MM.1S (cell line): Measurements from ENCODE around the gene TRPC6.

Experiments
- DNase-seq: peaks from one replicate; pipeline ENCODE4 v3.0.0-alpha.2; 2015
- H2AFZ ChIP-seq: fragments of 300-600 bp; sonication (generic); 2 replicates; pipeline ENCODE4 v1.6.0; 2016; ENCODE audit warnings: antibody characterized with exemption, low read length
- H3F3A ChIP-seq: fragments of 300-600 bp; sonication (generic); 2 replicates; pipeline ENCODE4 v1.6.1; 2016; ENCODE audit warnings: mild to moderate bottlenecking, antibody characterized with exemption, low read length, moderate library complexity, mixed read lengths; ENCODE audit not compliant: insufficient read depth
- H3K27ac ChIP-seq: fragments of 300-600 bp; sonication (generic); 2 replicates; pipeline ENCODE4 v1.5.1; 2016; ENCODE audit warnings: mild to moderate bottlenecking, low read length
- H3K27me3 ChIP-seq: fragments of 300-600 bp; sonication (generic); replicated peaks from 2 replicates; pipeline ENCODE4 v1.6.0; 2016; ENCODE audit warnings: low read length; ENCODE audit not compliant: insufficient read depth
- H3K36me3 ChIP-seq: fragments of 300-600 bp; sonication (generic); replicated peaks from 2 replicates; pipeline ENCODE4 v1.6.1; 2016; ENCODE audit warnings: mild to moderate bottlenecking, low read length, mixed read lengths; ENCODE audit not compliant: insufficient read depth
- H3K4me1 ChIP-seq: fragments of 300-600 bp; sonication (generic); 2 replicates; pipeline ENCODE4 v1.6.1; 2016; ENCODE audit warnings: low read length, mixed read lengths
- H3K4me2 ChIP-seq: fragments of 300-600 bp; sonication (generic); 2 replicates; pipeline ENCODE4 v1.6.0; 2016; ENCODE audit warnings: low read depth, low read length
- H3K4me3 ChIP-seq: fragments of 300-600 bp; sonication (generic); 2 replicates; pipeline ENCODE4 v1.5.1; 2016; ENCODE audit warnings: low read length, mixed read lengths
- H3K79me2 ChIP-seq: fragments of 300-600 bp; sonication (generic); 2 replicates; pipeline ENCODE4 v1.6.1; 2016; ENCODE audit warnings: mixed run types, low read length, mixed read lengths
- H3K9ac ChIP-seq: fragments of 300-600 bp; sonication (generic); 2 replicates; pipeline ENCODE4 v1.6.1; 2016; ENCODE audit warnings: low read length, mixed read lengths
- H3K9me2 ChIP-seq: fragments of 300-600 bp; sonication (generic); replicated peaks from 2 replicates; pipeline ENCODE4 v1.6.1; 2016; ENCODE audit warnings: mild to moderate bottlenecking, low read length, mixed read lengths; ENCODE audit not compliant: insufficient read depth
- H3K9me3 ChIP-seq: fragments of 300-600 bp; sonication (generic); replicated peaks from 2 replicates; pipeline ENCODE4 v1.6.1; 2016; ENCODE audit warnings: mild to moderate bottlenecking, low read length, mixed read lengths; ENCODE audit not compliant: insufficient read depth
- H4K20me1 ChIP-seq: fragments of 300-600 bp; sonication (generic); 2 replicates; pipeline ENCODE4 v1.6.1; 2016; ENCODE audit warnings: mild to moderate bottlenecking, low read length, moderate library complexity, mixed read lengths; ENCODE audit not compliant: insufficient read depth
- EZH2 ChIP-seq: fragments of 300-600 bp; sonication (generic); optimal IDR thresholded peaks from 2 replicates; pipeline ENCODE3; 2017; ENCODE audit warnings: low read depth, mild to moderate bottlenecking, antibody characterized with exemption, low read length, mixed read lengths
- EZH2phosphoT487 ChIP-seq: fragments of 300-600 bp; sonication (generic); IDR thresholded peaks from 2 replicates; pipeline ENCODE4 v1.6.1; 2018; ENCODE audit warnings: antibody characterized with exemption, low read length
- TF ChIP-seq, protein P1 (sequence below): fragments of 300-600 bp; sonication (generic); IDR thresholded peaks from 2 replicates; pipeline ENCODE4 v1.5.1; 2016; ENCODE audit warnings: antibody characterized with exemption, low read length, mixed read lengths

TRPC6 gene

DNA sequence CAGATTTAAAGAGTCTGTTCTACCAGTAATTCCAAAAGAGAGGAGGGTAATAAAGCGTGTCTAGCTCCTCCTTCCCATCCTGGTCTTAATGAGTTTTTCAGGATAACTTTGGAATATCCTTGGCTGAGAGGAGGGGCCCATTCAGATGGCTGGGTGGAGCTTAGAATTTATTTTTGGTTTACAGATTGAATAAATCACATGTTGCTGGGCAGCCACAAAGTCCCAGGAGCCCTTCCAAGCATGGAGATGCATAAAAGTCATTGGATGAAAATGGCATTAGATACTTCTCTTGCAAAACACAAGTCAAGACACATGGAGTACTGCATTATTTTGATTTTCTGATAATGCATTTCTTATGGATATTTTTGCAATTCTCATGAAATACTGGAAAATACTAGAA is 139.0 kb downstream of the TRPC6 start:
- no peak overlapping the region for H3K27ac ChIP-seq
- H3K27me3 ChIP-seq = no peaks in the 10 kb centered on the region
- no peaks in the 10 kb centered on the region for H3F3A ChIP-seq
- no peaks in the 10 kb centered on the region for H4K20me1 ChIP-seq
- no peak for DNase-seq
- H3K4me1 ChIP-seq = no peaks in the 10 kb centered on the region
- no peaks in the 10 kb centered on the region for H3K9me3 ChIP-seq
- no peak overlapping the region for H3K4me3 ChIP-seq
- H3K4me2 ChIP-seq = no peak overlapping the region
- H2AFZ ChIP-seq = no peak overlapping the region
- no peaks in the 10 kb centered on the region for H3K9me2 ChIP-seq
- no peaks in the 10 kb centered on the region for H3K79me2 ChIP-seq
- TF ChIP-seq EZH2 (no peak), EZH2phosphoT487 (no peak)
- TF ChIP-seq, protein P1, sequence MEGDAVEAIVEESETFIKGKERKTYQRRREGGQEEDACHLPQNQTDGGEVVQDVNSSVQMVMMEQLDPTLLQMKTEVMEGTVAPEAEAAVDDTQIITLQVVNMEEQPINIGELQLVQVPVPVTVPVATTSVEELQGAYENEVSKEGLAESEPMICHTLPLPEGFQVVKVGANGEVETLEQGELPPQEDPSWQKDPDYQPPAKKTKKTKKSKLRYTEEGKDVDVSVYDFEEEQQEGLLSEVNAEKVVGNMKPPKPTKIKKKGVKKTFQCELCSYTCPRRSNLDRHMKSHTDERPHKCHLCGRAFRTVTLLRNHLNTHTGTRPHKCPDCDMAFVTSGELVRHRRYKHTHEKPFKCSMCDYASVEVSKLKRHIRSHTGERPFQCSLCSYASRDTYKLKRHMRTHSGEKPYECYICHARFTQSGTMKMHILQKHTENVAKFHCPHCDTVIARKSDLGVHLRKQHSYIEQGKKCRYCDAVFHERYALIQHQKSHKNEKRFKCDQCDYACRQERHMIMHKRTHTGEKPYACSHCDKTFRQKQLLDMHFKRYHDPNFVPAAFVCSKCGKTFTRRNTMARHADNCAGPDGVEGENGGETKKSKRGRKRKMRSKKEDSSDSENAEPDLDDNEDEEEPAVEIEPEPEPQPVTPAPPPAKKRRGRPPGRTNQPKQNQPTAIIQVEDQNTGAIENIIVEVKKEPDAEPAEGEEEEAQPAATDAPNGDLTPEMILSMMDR = no peak
- no peak overlapping the region for H3K9ac ChIP-seq
- H3K36me3 ChIP-seq = no peaks in the 10 kb centered on the region

GRCh38 chr11:101444164-101444563 is 139.6 kb downstream of the TRPC6 start:
- Histone ChIP-seq H3K79me2 (no peaks in the 10 kb centered on the region), H3K27me3 (no peaks in the 10 kb centered on the region), H3K9me3 (no peaks in the 10 kb centered on the region), H3K4me2 (no peak overlapping the region), H4K20me1 (no peaks in the 10 kb centered on the region), H3K9me2 (no peaks in the 10 kb centered on the region), H3K27ac (no peak overlapping the region), H3K36me3 (no peaks in the 10 kb centered on the region), H3K9ac (no peak overlapping the region), H3K4me1 (no peaks in the 10 kb centered on the region), H3F3A (no peaks in the 10 kb centered on the region), H3K4me3 (no peak overlapping the region), H2AFZ (no peak overlapping the region)
- no peak for TF ChIP-seq EZH2
- TF ChIP-seq, protein P1 = no peak
- TF ChIP-seq EZH2phosphoT487 = no peak
- DNase-seq = no peak

GRCh38 chr11:101442936-101443521 is 140.8 kb downstream of the TRPC6 start:
- H4K20me1 ChIP-seq = no peaks in the 10 kb centered on the region
- TF ChIP-seq EZH2 = no peak
- H3K4me3 ChIP-seq = no peak overlapping the region
- no peaks in the 10 kb centered on the region for H3K36me3 ChIP-seq
- H3K9me3 ChIP-seq = no peaks in the 10 kb centered on the region
- no peak overlapping the region for H3K9ac ChIP-seq
- H3K27ac ChIP-seq = no peak overlapping the region
- no peaks in the 10 kb centered on the region for H3K79me2 ChIP-seq
- no peaks in the 10 kb centered on the region for H3F3A ChIP-seq
- H3K27me3 ChIP-seq = no peaks in the 10 kb centered on the region
- no peaks in the 10 kb centered on the region for H3K4me1 ChIP-seq
- H3K4me2 ChIP-seq = no peak overlapping the region
- no peaks in the 10 kb centered on the region for H3K9me2 ChIP-seq
- no peak for DNase-seq
- H2AFZ ChIP-seq = no peak overlapping the region

DNA sequence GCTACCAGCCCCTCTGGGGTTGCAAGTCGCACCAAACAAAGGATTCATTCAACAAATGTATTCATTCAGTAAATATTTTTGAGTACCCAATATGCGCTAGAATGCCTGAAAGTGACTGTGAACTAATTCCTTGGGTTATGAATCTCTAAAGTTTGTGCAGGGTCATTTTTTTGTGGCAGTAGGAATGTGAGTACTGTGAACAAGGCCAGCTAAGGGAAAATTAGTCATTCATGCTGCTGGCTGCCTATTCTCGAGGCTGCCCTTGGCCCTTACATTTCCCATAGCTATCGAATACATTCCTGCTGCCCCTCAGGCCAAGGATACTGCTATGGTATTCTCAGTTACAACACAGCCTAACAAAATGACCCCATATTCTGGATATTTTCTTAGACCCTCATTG is 141.6 kb downstream of the TRPC6 start:
- Histone ChIP-seq H3K36me3 (no peaks in the 10 kb centered on the region), H3K4me1 (no peaks in the 10 kb centered on the region), H4K20me1 (no peaks in the 10 kb centered on the region), H3K4me3 (no peak overlapping the region), H3F3A (no peaks in the 10 kb centered on the region), H2AFZ (no peak overlapping the region), H3K9me3 (no peaks in the 10 kb centered on the region), H3K79me2 (no peaks in the 10 kb centered on the region), H3K27me3 (no peaks in the 10 kb centered on the region), H3K27ac (no peak overlapping the region), H3K4me2 (no peak overlapping the region), H3K9me2 (no peaks in the 10 kb centered on the region), H3K9ac (no peak overlapping the region)
- TF ChIP-seq, protein P1 = no peak
- TF ChIP-seq EZH2 (no peak), EZH2phosphoT487 (no peak)
- no peak for DNase-seq
